B cell (primary cell): ENCODE results near the gene SPATA31A6.
"Not testable (repeated sequence)": the region's sequence is repeated elsewhere in the genome, so short reads cannot be mapped to it uniquely, and the experiment has no call there.

Experiments used
- CTCF ChIP-seq: fragments of 200-600 bp; IDR thresholded peaks from one replicate; pipeline ENCODE4 v1.8.0; 2022; ENCODE audit warnings: antibody characterized with exemption, mild to moderate bottlenecking
- EZH2 ChIP-seq: IDR thresholded peaks from 2 replicates; pipeline ENCODE4 v1.6.1; 2012; ENCODE audit warnings: borderline replicate concordance, low read depth, mild to moderate bottlenecking, moderate library complexity, low read length; ENCODE audit not compliant: insufficient read depth, poor library complexity, severe bottlenecking

GRCh38 chr9:42237381-42237780, 53.9 kb downstream of the SPATA31A6 start:
- TF ChIP-seq CTCF, EZH2: not testable (repeated sequence)
